ENCODE results near the gene PPP1R13B. TPM values are rescaled to one million over a fixed set of nuclear protein-coding genes. Genes with fewer than 3 reads are reported as not detected.

PPP1R13B gene
- total RNA-seq, 1 donor from 2014 or later = 40.3 TPM

DNA sequence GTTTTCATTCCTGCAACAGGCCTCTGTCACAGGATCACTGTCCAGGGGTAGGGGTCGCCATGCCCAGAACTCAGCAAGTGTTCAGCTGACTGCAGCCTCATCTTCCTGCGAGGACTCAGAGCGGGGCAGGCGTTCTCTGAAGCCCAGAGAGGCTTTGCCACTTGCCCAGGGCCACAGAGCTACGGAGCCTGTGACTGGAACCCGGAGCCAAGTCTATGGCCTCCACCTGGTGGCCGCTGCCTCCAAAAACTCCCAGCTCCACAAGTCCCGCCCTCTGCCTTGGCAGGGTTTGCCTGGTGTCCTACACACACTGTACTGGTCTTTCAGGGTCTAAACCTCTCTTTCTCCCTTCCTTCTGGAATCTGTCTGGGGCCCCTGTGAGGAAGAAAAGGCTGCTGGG lies 8.7 kb upstream of the PPP1R13B start:
- Mint-ChIP-seq H3K36me3 (ENCODE audit: insufficient read depth) (no peaks in the 10 kb centered on the region), H3K27ac (peak overlapping the region; percentile 93), H3K27me3 (no peaks in the 10 kb centered on the region), H3K4me3 (ENCODE audit: low read depth) (no peak overlapping the region), H3K4me1 (ENCODE audit: low read depth) (peaks cover 21% of the 10 kb centered on the region), H3K9me3 (ENCODE audit: low read depth) (no peaks in the 10 kb centered on the region)
- DNase-seq (ENCODE audit: low spot score, unreplicated experiment) = no peak
- TF ChIP-seq, protein P1, sequence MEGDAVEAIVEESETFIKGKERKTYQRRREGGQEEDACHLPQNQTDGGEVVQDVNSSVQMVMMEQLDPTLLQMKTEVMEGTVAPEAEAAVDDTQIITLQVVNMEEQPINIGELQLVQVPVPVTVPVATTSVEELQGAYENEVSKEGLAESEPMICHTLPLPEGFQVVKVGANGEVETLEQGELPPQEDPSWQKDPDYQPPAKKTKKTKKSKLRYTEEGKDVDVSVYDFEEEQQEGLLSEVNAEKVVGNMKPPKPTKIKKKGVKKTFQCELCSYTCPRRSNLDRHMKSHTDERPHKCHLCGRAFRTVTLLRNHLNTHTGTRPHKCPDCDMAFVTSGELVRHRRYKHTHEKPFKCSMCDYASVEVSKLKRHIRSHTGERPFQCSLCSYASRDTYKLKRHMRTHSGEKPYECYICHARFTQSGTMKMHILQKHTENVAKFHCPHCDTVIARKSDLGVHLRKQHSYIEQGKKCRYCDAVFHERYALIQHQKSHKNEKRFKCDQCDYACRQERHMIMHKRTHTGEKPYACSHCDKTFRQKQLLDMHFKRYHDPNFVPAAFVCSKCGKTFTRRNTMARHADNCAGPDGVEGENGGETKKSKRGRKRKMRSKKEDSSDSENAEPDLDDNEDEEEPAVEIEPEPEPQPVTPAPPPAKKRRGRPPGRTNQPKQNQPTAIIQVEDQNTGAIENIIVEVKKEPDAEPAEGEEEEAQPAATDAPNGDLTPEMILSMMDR (IDR thresholded peaks at IDR 0.05; ENCODE audit: unreplicated experiment) = no peak

DNA sequence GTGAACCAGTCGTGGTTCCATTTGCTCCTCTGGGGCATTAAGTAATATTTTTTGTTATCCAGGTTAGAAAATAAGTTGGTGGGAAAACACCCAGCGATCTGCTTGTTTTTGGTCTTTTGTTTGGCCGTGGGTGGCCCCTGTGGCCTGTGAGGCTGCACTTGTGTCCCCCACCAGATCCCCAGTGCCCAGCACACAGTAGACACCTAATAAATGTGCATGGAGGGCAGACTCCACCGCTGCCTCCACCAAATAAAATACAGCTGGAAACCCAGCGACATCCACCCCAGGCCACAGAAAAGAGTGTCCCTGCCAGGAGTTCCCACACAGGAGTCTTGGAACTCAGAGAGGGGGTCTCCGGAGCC lies 8.3 kb upstream of the PPP1R13B start:
- no peak for DNase-seq (ENCODE audit: low spot score, unreplicated experiment)
- Mint-ChIP-seq H3K4me3 (ENCODE audit: low read depth) (peak overlapping the region; percentile 41), H3K27ac (peak overlapping the region; percentile 93), H3K27me3 (no peaks in the 10 kb centered on the region), H3K4me1 (ENCODE audit: low read depth) (peaks cover 21% of the 10 kb centered on the region), H3K9me3 (ENCODE audit: low read depth) (no peaks in the 10 kb centered on the region), H3K36me3 (ENCODE audit: insufficient read depth) (no peaks in the 10 kb centered on the region)
- TF ChIP-seq, protein P1 (IDR thresholded peaks at IDR 0.05; ENCODE audit: unreplicated experiment) = no peak

DNA sequence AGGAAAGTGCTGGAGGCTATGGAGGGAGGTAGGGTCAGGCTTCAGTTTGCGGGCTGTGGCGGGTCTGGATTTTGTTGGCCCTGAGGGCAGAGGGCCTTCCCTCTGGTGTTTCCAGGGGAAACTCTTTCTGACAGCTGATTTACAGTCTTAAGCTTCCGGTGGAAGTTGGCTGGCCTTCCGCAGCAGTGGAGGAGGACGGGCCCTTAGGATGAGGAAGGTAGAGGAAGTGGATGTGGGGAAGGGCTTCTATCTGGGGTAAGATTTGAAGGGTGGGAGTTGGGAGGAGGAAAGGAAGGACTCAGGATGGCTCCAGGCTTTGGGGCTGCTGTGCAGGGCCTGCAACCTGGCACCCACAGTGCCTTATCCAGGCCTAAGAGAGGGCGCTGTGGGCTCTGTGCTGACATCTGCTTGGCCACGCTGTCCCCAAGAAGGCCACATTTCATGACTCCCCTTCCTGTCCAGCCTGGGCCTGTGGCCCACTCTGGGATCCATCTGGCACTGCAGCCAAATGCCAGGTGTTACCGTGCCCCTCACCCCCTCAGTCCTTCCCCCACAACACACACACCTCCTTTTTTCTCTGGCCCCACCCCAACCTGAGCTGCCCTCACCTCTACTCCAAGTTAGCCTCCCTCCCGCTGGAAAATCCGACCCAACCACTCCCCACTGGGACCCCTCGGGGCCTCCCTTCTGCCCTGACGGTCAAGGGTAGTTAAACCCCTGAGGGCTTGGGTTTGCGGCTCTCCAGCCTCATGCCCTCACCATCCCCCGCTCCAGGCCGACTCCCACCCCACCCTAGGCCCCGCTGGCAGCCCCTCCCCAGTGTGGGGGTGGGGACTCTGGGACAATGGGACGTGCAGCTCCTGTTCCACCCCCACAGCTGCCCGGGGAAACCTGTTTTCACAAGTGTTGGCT lies 7.7 kb upstream of the PPP1R13B start:
- Mint-ChIP-seq H3K9me3 (ENCODE audit: low read depth) (no peaks in the 10 kb centered on the region), H3K4me1 (ENCODE audit: low read depth) (peaks cover 21% of the 10 kb centered on the region), H3K4me3 (ENCODE audit: low read depth) (peak overlapping the region; percentile 41), H3K27me3 (no peaks in the 10 kb centered on the region), H3K36me3 (ENCODE audit: insufficient read depth) (no peaks in the 10 kb centered on the region), H3K27ac (peak overlapping the region; percentile 93)
- TF ChIP-seq, protein P1 (IDR thresholded peaks at IDR 0.05; ENCODE audit: unreplicated experiment) = no peak
- DNase-seq (ENCODE audit: low spot score, unreplicated experiment) = peak; percentile 52

DNA sequence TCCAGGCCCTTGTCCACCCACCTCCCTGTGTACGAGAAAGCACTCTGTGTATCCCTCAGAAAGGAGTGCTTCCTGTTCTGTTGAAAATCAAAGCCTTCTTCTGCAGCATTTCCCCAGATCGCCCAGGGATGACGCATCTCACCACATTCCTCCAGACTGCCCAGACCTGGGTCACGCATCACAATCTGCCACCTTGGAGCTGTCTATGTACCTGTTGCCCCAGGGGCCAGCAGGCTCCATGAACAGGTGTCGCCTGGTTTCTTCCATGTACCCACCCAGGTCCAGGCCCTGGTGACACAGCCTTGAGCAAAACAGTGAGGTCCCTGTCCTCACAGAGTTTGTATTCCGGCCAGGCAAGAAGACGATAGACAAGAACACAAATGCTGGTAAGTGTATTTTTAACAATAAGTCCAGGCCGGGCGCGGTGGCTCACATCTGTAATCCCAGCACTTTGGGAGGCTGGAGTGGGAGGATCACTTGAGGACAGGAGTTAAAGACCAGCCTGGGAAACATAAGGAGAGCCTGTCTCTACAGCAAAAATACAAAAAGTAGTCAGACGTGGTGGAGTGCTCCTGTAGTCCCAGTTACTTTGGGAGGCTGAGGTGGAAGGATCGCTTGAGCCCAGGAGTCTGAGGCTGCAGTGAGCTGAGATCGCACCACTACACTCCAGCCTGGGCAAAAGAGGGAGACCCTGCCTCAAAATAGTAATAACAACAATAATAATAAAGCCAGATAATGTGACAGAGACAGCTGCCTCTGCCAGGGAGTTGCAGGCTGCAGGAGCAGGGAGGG lies 6.8 kb upstream of the PPP1R13B start:
- TF ChIP-seq, protein P1 (IDR thresholded peaks at IDR 0.05; ENCODE audit: unreplicated experiment) = no peak
- Mint-ChIP-seq H3K4me3 (ENCODE audit: low read depth) (no peak overlapping the region), H3K36me3 (ENCODE audit: insufficient read depth) (no peaks in the 10 kb centered on the region), H3K27ac (no peak overlapping the region), H3K27me3 (no peaks in the 10 kb centered on the region), H3K9me3 (ENCODE audit: low read depth) (no peaks in the 10 kb centered on the region), H3K4me1 (ENCODE audit: low read depth) (peaks cover 21% of the 10 kb centered on the region)
- DNase-seq (ENCODE audit: low spot score, unreplicated experiment) = no peak

DNA sequence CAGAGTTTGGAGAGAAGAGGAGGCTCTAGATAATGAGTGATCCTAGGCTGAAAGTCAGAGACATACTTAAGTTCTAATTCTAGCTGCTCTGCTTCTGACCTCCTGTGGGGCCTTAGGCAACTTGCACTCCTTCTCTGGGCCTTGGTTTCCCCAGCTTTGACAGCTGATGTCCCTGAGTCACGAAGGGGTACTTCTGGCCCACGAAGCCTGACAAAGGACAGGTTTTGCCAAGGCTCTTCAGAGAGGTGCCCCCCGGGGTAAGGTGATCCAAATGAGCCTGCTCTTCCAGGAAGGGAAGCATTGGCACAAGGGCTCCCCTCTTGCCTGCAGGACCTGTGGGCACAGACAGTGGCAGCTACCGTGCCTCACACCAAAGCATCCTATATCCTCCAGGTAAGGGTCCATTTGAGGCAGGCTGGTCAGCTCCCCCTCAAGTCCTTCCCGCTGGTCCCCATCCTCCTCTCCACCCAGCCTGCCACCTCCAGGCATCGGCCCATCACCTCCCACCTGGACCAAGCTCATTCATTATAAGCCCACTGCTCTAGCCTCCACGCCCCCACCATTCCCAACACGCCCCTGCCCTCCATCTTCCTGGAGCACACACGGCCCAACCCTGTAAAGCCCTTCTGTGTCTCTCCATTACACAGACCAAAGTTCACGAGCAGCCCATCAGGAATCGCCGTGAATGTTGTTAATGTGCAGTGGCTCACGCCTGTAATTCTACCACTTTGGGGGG lies 1.9 kb upstream of the PPP1R13B start:
- Mint-ChIP-seq H3K36me3 (ENCODE audit: insufficient read depth) (peaks cover 1% of the 10 kb centered on the region), H3K9me3 (ENCODE audit: low read depth) (no peaks in the 10 kb centered on the region), H3K27ac (peak overlapping the region; percentile 33), H3K27me3 (peaks cover 18% of the 10 kb centered on the region), H3K4me3 (ENCODE audit: low read depth) (peak overlapping the region; percentile 74), H3K4me1 (ENCODE audit: low read depth) (peaks cover 7% of the 10 kb centered on the region)
- no peak for DNase-seq (ENCODE audit: low spot score, unreplicated experiment)
- TF ChIP-seq, protein P1 (IDR thresholded peaks at IDR 0.05; ENCODE audit: unreplicated experiment) = no peak
